ENCODE results near the gene MYOZ1. TPM values are rescaled to one million over a fixed set of nuclear protein-coding genes. Genes with fewer than 3 reads are reported as not detected.

MYOZ1 gene
- total and polyA plus RNA-seq, 7 donors, result 318 to 1,915 (median 1,124) TPM

- H3K27ac ChIP-seq, result peak overlapping the region; percentile 48
- intact Hi-C loops (cut with DNase I), result no loop called here
- H3K36me3 ChIP-seq (ENCODE audit: insufficient read depth in 1 of 2, low read depth in 1 of 2), result no peaks in the 10 kb centered on the region
- DNase-seq (no peak), ATAC-seq (no peak)
- 79 to 92% (median 89%) methylated on average over 2 of the region's 2 CpGs for WGBS, 3 donors
- H3K27me3 ChIP-seq (ENCODE audit: insufficient read depth in 3 of 3, low read length in 2 of 3), result no peaks in the 10 kb centered on the region
- no peak for TF ChIP-seq CTCF (IDR thresholded peaks at IDR 0.05)
- no peaks in the 10 kb centered on the region for H3K9me3 ChIP-seq
- peaks cover 44% of the 10 kb centered on the region for H3K4me1 ChIP-seq
- H3K4me3 ChIP-seq, result no peak overlapping the region
Observed at GRCh38 chr10:73581918-73582317, 59.4 kb downstream of the MYOZ1 start.

Other genes with a start within 250 kb of the MYOZ1 start
- 100 to 1,000 TPM; 134 to 205 (median 161) TPM for gene ANXA7, start 227.4 kb downstream of the MYOZ1 start, total RNA-seq
- gene ANXA7, start 227.4 kb downstream of the MYOZ1 start, polyA plus RNA-seq, result 100 to 1,000 TPM in 1 of 3 donors, 10 to 100 TPM in 2; 69.0 to 166 (median 99.1) TPM
- 100 to 1,000 TPM in 2 of 4 donors, 10 to 100 TPM in 2; 17.0 to 253 (median 80.5) TPM for gene MSS51, start 207.9 kb downstream of the MYOZ1 start, total RNA-seq
- gene MSS51, start 207.9 kb downstream of the MYOZ1 start, polyA plus RNA-seq, result 1 to 10 TPM; 2.0 to 8.9 (median 7.3) TPM
- gene PPP3CB, start 145.4 kb downstream of the MYOZ1 start, total RNA-seq, result 100 to 1,000 TPM in 3 of 4 donors, 10 to 100 TPM in 1; 92.3 to 177 (median 138) TPM
- gene PPP3CB, start 145.4 kb downstream of the MYOZ1 start, polyA plus RNA-seq, result 100 to 1,000 TPM in 1 of 3 donors, 10 to 100 TPM in 2; 52.2 to 162 (median 94.2) TPM
- 100 to 1,000 TPM in 2 of 4 donors, 10 to 100 TPM in 2; 47.7 to 216 (median 110) TPM for gene USP54, start 50.1 kb downstream of the MYOZ1 start, total RNA-seq
- 10 to 100 TPM; 32.6 to 94.3 (median 65.9) TPM for gene USP54, start 50.1 kb downstream of the MYOZ1 start, polyA plus RNA-seq
- gene SYNPO2L, start 14.6 kb upstream of the MYOZ1 start, total RNA-seq, result 100 to 1,000 TPM; 132 to 289 (median 185) TPM
- gene SYNPO2L, start 14.6 kb upstream of the MYOZ1 start, polyA plus RNA-seq, result 10 to 100 TPM in 2 of 3 donors, 1 to 10 TPM in 1; 8.8 to 60.7 (median 27.3) TPM
- 1 to 10 TPM; 1.4 to 3.6 (median 2.9) TPM for gene AGAP5, start 56.6 kb upstream of the MYOZ1 start, total RNA-seq
- 1 to 10 TPM; 2.1 to 2.3 (median 2.2) TPM for gene AGAP5, start 56.6 kb upstream of the MYOZ1 start, polyA plus RNA-seq
- 10 to 100 TPM; 44.8 to 60.2 (median 52.0) TPM for gene SEC24C, start 102.9 kb upstream of the MYOZ1 start, total RNA-seq
- 10 to 100 TPM; 28.8 to 60.5 (median 56.2) TPM for gene SEC24C, start 102.9 kb upstream of the MYOZ1 start, polyA plus RNA-seq
- 10 to 100 TPM; 19.9 to 30.9 (median 21.9) TPM for gene CHCHD1, start 140.6 kb upstream of the MYOZ1 start, total RNA-seq
- 10 to 100 TPM; 66.9 to 98.7 (median 94.3) TPM for gene CHCHD1, start 140.6 kb upstream of the MYOZ1 start, polyA plus RNA-seq
- gene ZSWIM8, start 144.1 kb upstream of the MYOZ1 start, total RNA-seq, result 10 to 100 TPM; 57.0 to 65.1 (median 58.7) TPM
- 10 to 100 TPM; 40.5 to 68.3 (median 54.4) TPM for gene ZSWIM8, start 144.1 kb upstream of the MYOZ1 start, polyA plus RNA-seq
- 10 to 100 TPM in 3 of 4 donors, 1 to 10 TPM in 1; 9.4 to 14.5 (median 12.0) TPM for gene NDST2, start 170.1 kb upstream of the MYOZ1 start, total RNA-seq
- 1 to 10 TPM; 4.5 to 8.6 (median 7.8) TPM for gene NDST2, start 170.1 kb upstream of the MYOZ1 start, polyA plus RNA-seq
- gene CAMK2G, start 233.1 kb upstream of the MYOZ1 start, total RNA-seq, result 10 to 100 TPM; 34.2 to 60.3 (median 50.8) TPM
- 10 to 100 TPM; 15.8 to 58.5 (median 34.4) TPM for gene CAMK2G, start 233.1 kb upstream of the MYOZ1 start, polyA plus RNA-seq